GM12875 (cell line): ENCODE measurements around the gene TFCP2L1.
"Not testable (repeated sequence)": the region's sequence is repeated elsewhere in the genome, so short reads cannot be mapped to it uniquely, and the experiment has no call there.

ENCODE experiments used
- H3K4me3 ChIP-seq: one replicate; pipeline ENCODE4 v1.5.1; 2011; ENCODE audit warnings: low read depth, low read length, control low read depth
- CTCF ChIP-seq: IDR thresholded peaks from 2 replicates; pipeline ENCODE4 v1.5.1; 2011; ENCODE audit warnings: low read depth, mild to moderate bottlenecking, control low read depth, inconsistent platforms, low read length, moderate library complexity, borderline replicate concordance; ENCODE audit not compliant: insufficient read depth

TFCP2L1 gene

GRCh38 chr2:121281107-121281506 is 3.9 kb downstream of the TFCP2L1 start:
- no peak overlapping the region for H3K4me3 ChIP-seq
- no peak for TF ChIP-seq CTCF

GRCh38 chr2:121279476-121280220 is 5.4 kb downstream of the TFCP2L1 start:
- TF ChIP-seq CTCF, result no peak
- H3K4me3 ChIP-seq, result no peak overlapping the region

DNA sequence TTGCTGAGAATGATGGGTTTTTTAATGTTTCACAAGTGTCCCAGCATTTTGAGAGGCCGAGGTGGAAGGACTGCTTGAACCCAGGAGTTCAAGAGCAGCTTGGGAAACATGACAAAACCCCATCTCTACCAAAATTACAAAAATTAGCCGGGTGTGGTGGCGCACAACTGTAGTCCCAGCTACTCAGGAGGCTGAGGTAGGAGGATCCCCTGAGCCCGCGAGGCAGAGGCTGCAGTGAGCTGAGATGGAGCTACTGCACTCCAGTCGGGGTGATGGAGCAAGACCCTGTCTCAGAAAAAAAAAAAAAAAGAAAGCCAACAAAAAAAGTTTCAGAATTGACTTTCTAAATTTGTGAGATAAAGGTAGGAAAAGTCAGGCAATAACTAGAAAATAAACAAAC is 8.7 kb downstream of the TFCP2L1 start:
- no peak for TF ChIP-seq CTCF
- no peak overlapping the region for H3K4me3 ChIP-seq

- no peak overlapping the region for H3K4me3 ChIP-seq
- no peak for TF ChIP-seq CTCF
Observed at GRCh38 chr2:121273116-121273515, 11.9 kb downstream of the TFCP2L1 start.

DNA sequence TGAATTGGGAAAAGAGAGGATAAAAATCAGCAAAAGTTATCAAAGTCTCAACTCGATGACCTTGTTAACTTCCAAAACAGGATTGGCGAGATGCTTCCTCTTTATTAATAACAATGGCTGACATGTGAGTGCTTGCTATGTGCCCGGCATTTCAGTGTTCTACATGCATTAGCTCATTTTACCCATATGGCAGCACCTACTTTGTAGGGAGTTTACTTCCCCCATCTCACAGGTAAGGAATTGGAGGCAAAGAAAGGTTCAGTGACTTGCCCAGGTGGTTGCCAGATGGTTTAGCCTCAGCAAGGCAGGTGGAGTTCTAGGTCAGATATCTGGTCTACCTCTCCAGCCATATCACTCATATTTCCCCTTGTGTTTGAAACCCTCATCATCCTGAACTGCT is 12.4 kb downstream of the TFCP2L1 start:
- no peak overlapping the region for H3K4me3 ChIP-seq
- TF ChIP-seq CTCF, result no peak

DNA sequence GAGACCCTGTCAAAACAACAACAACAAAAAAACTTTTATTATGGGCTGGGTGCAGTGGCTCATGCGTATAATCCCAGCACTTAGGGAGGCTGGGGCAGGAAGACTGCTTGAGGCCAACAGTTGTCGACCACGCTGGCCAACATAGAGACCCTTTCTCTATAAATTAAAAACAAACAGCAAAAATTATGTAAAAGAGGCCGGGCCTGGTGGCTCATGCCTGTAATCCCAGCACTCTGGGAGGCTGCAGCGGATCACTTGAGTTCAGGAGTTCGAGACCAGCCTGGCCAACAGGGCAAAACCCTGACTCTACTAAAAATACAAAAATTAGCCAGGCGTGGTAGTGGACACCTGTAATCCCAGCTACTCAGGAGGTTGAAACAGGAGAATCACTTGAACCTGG is 15.6 kb downstream of the TFCP2L1 start:
- H3K4me3 ChIP-seq, result not testable (repeated sequence)

GRCh38 chr2:121266543-121267106 is 18.4 kb downstream of the TFCP2L1 start:
- H3K4me3 ChIP-seq, result no peak overlapping the region
- TF ChIP-seq CTCF, result no peak
